Measurements from ENCODE around the gene DOHH. TPM values are rescaled to one million over a fixed set of nuclear protein-coding genes. Genes with fewer than 3 reads are reported as not detected.

DOHH gene
- total and polyA plus RNA-seq, 4 donors: 1.4 to 12.0 (median 9.2) TPM

- DNase-seq (ENCODE audit: low spot score): no peak
- Histone ChIP-seq H3K9me3 (ENCODE audit: control insufficient read depth in 4 of 4, low read length in 3 of 4) (no peaks in the 10 kb centered on the region), H3K36me3 (ENCODE audit: control insufficient read depth in 4 of 4, insufficient read depth in 3 of 4, low read depth in 1 of 4, low read length in 3 of 4) (peaks cover 24 to 60% (median 33%) of the 10 kb centered on the region in 4 donors), H3K9ac (ENCODE audit: low read depth in 1 of 2, low read length in 2 of 2) (no peak overlapping the region), H3K27ac (ENCODE audit: low read depth in 1 of 2, low read length in 2 of 2) (no peak overlapping the region), H3K4me1 (ENCODE audit: control insufficient read depth in 4 of 4, insufficient read depth in 4 of 4, low read length in 3 of 4) (peaks cover 3 to 38% (median 22%) of the 10 kb centered on the region in 4 donors), H3K4me3 (ENCODE audit: low read depth in 1 of 3, low read length in 3 of 3) (no peak overlapping the region), H3K27me3 (ENCODE audit: control insufficient read depth in 4 of 4, insufficient read depth in 4 of 4, low read length in 3 of 4) (no peaks in the 10 kb centered on the region)
- TF ChIP-seq NR2F2 (IDR thresholded peaks at IDR 0.05) (no peak), MAX (IDR thresholded peaks at IDR 0.05) (no peak), EGR1 (IDR thresholded peaks at IDR 0.05; ENCODE audit: low read depth in 2 of 2) (no peak), REST (IDR thresholded peaks at IDR 0.05) (no peak), HNF4A (conservative IDR thresholded peaks at IDR 0.05) (no peak), RXRA (IDR thresholded peaks at IDR 0.05) (no peak), CTCF (IDR thresholded peaks at IDR 0.05; ENCODE audit: low read depth, low read length, missing input control) (no peak), ATF3 (IDR thresholded peaks at IDR 0.05) (no peak), FOXA2 (IDR thresholded peaks at IDR 0.05) (no peak), SP1 (IDR thresholded peaks at IDR 0.05) (no peak), FOXA1 (IDR thresholded peaks at IDR 0.05) (no peak), RAD21 (IDR thresholded peaks at IDR 0.05) (no peak), JUND (IDR thresholded peaks at IDR 0.05) (no peak), YY1 (IDR thresholded peaks at IDR 0.05) (no peak), ZBTB33 (IDR thresholded peaks at IDR 0.05) (no peak), HNF4G (IDR thresholded peaks at IDR 0.05) (no peak), GABPA (IDR thresholded peaks at IDR 0.05 in 1 of 2, conservative IDR thresholded peaks at IDR 0.05 in 1 of 2) (no peak)
- WGBS: 92% methylated on average over 7 of the region's 7 CpGs
Observed at GRCh38 chr19:3455393-3455955, 45.0 kb downstream of the DOHH start.

All from liver (tissue), 9 donors.